GM12878 (cell line): ENCODE data around the gene PSMB9. TPM values are rescaled to one million over a fixed set of nuclear protein-coding genes. Genes with fewer than 3 reads are reported as not detected.

ENCODE experiments used
- CREM ChIP-seq: IDR thresholded peaks from 2 replicates; pipeline ENCODE4 v1.6.1; 2014; ENCODE audit warnings: antibody characterized with exemption, low read depth
- ETV6 ChIP-seq, 2 experiments: fragments of 450-650 bp in 1 of 2; IDR thresholded peaks in 1 of 2; conservative IDR thresholded peaks in 1 of 2; 2 replicates each; pipeline ENCODE4 v1.6.1; 2014; ENCODE audit warnings: antibody characterized with exemption in 1 of 2, borderline replicate concordance in 1 of 2, low read depth in 1 of 2, mild to moderate bottlenecking in 1 of 2, moderate library complexity in 1 of 2
- FOS ChIP-seq: IDR thresholded peaks from 3 replicates; pipeline ENCODE4 v1.6.1; 2011; ENCODE audit warnings: borderline replicate concordance; ENCODE audit not compliant: insufficient read length; ENCODE audit errors: extremely low read depth
- JUND ChIP-seq: IDR thresholded peaks from 2 replicates; pipeline ENCODE4 v1.6.1; 2012; ENCODE audit warnings: low read depth, mild to moderate bottlenecking, low read length, improper control_type of control experiment, moderate library complexity
- KDM1A ChIP-seq: fragments of 200-600 bp; sonication (generic); IDR thresholded peaks from 2 replicates; pipeline ENCODE4 v1.6.1; 2016; ENCODE audit warnings: borderline replicate concordance
- LARP7 ChIP-seq: fragments of 450-650 bp; IDR thresholded peaks from 2 replicates; pipeline ENCODE4 v1.6.1; 2017; ENCODE audit warnings: mild to moderate bottlenecking
- NFYA ChIP-seq: IDR thresholded peaks from 2 replicates; pipeline ENCODE4 v1.6.1; 2011; ENCODE audit warnings: low read depth, mild to moderate bottlenecking, low read length, improper control_type of control experiment, borderline replicate concordance
- NFYB ChIP-seq: IDR thresholded peaks from 2 replicates; pipeline ENCODE4 v1.6.1; 2011; ENCODE audit warnings: low read depth, mild to moderate bottlenecking, low read length, improper control_type of control experiment, moderate library complexity; ENCODE audit not compliant: insufficient read depth
- RAD21 ChIP-seq: IDR thresholded peaks from 2 replicates; pipeline ENCODE4 v1.6.1; 2011; ENCODE audit warnings: mild to moderate bottlenecking, low read depth, low read length, moderate library complexity; ENCODE audit not compliant: insufficient read depth
- RCOR1 ChIP-seq: conservative IDR thresholded peaks from 2 replicates; pipeline ENCODE4 v1.6.1; 2012; ENCODE audit warnings: low read depth, low read length, improper control_type of control experiment
- SMAD5 ChIP-seq: IDR thresholded peaks from 2 replicates; pipeline ENCODE4 v1.6.1; 2016; ENCODE audit warnings: antibody characterized with exemption, low read depth
- SRF ChIP-seq, 2 experiments: IDR thresholded peaks; 2 replicates each; pipeline ENCODE4 v1.6.1; 2011; ENCODE audit warnings: low read depth in 2 of 2, low read length in 2 of 2, mild to moderate bottlenecking in 1 of 2, moderate library complexity in 1 of 2
- YY1 ChIP-seq: IDR thresholded peaks from 2 replicates; pipeline ENCODE4 v1.6.1; 2011; ENCODE audit warnings: low read depth, mild to moderate bottlenecking, low read length
- polyA plus RNA-seq, 11 experiments: library from polyadenylated mRNA; depleted of rRNA in 4 of 11; unstranded in 6 of 11; stranded (reverse) in 5 of 11; fragments of >200 nt; fragmentation: Nextera tagmentation in 4 of 11; fragmentation: Illumina TruSeq in 1 of 11; extraction: Ambion mirVana in 4 of 11; extraction: Trizol in 1 of 11; gene quantifications; 1 replicate in 1 of 11; 2 replicates in 10 of 11; pipeline versions ENCODE4 v1.2.1 to v1.2.3, GENCODE V29; 2011 to 2016; ENCODE audit warnings: inconsistent platforms in 2 of 11, missing spikeins in 2 of 11, low read depth in 1 of 11
- total RNA-seq, 4 experiments: library from RNA; depleted of rRNA in 3 of 4; stranded (reverse); fragments of >200 nt in 3 of 4; fragmentation: Illumina TruSeq in 1 of 4; extraction: Trizol in 1 of 4; gene quantifications; 2 replicates each; pipeline versions ENCODE4 v1.2.1 to v1.2.3, GENCODE V29; 2013 to 2021
- TF ChIP-seq, protein P1 (sequence below): IDR thresholded peaks from 2 replicates; pipeline ENCODE4 v1.6.1; 2012; ENCODE audit warnings: mild to moderate bottlenecking, low read depth, low read length
- TF ChIP-seq, protein P2 (sequence below): fragments of 450-650 bp; IDR thresholded peaks from 2 replicates; pipeline ENCODE4 v1.6.1; 2017; ENCODE audit warnings: mild to moderate bottlenecking, moderate library complexity
- TF ChIP-seq, protein P3 (sequence below): fragments of 450-650 bp; IDR thresholded peaks from 2 replicates; pipeline ENCODE4 v1.6.1; 2017; ENCODE audit warnings: borderline replicate concordance
- TF ChIP-seq, protein P4 (sequence below): fragments of 450-650 bp; IDR thresholded peaks from 2 replicates; pipeline ENCODE4 v1.6.1; 2017; ENCODE audit warnings: mild to moderate bottlenecking, low read depth, inconsistent platforms; ENCODE audit not compliant: poor library complexity, severe bottlenecking

PSMB9 gene
- total and polyA plus RNA-seq, 10 of the 15 experiments (the other 5 are each of a cell fraction or from before 2014, with no cell fraction given), result 167 to 517 (median 275) TPM

DNA sequence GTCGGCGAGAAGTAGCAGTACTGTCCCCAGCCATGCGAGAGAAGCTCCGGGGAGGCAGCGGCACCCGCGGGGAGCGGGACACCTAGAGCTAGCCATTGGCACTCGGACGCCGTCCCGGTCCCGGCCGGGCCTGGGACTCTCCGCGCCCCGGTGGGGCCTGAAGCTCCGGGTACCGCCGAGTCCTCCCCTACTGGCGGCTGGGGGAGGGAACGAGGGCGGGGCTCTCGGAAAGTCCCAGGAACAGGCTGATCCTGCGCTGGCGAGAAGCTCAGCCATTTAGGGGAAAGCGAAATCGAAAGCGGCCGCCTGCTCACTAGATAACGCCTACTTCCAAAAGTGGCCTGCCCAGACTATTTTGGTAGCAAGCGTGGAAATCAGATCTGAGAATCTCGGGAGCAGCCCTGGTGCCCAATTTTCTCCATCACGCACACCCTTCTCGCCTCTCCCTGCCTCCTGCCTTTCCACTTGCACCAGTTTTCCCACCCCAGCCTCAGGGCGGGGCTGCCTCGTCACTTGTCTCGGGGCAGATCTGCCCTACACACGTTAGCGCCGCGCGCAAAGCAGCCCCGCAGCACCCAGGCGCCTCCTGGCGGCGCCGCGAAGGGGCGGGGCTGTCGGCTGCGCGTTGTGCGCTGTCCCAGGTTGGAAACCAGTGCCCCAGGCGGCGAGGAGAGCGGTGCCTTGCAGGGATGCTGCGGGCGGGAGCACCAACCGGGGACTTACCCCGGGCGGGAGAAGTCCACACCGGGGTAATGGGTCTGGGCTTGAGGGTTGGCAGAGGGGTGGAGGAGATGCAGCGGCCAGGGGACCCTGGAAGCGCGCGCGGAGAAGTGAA lies at the start of gene PSMB9, which contains the start of gene TAP1 (continued):
- TF ChIP-seq, protein P1, sequence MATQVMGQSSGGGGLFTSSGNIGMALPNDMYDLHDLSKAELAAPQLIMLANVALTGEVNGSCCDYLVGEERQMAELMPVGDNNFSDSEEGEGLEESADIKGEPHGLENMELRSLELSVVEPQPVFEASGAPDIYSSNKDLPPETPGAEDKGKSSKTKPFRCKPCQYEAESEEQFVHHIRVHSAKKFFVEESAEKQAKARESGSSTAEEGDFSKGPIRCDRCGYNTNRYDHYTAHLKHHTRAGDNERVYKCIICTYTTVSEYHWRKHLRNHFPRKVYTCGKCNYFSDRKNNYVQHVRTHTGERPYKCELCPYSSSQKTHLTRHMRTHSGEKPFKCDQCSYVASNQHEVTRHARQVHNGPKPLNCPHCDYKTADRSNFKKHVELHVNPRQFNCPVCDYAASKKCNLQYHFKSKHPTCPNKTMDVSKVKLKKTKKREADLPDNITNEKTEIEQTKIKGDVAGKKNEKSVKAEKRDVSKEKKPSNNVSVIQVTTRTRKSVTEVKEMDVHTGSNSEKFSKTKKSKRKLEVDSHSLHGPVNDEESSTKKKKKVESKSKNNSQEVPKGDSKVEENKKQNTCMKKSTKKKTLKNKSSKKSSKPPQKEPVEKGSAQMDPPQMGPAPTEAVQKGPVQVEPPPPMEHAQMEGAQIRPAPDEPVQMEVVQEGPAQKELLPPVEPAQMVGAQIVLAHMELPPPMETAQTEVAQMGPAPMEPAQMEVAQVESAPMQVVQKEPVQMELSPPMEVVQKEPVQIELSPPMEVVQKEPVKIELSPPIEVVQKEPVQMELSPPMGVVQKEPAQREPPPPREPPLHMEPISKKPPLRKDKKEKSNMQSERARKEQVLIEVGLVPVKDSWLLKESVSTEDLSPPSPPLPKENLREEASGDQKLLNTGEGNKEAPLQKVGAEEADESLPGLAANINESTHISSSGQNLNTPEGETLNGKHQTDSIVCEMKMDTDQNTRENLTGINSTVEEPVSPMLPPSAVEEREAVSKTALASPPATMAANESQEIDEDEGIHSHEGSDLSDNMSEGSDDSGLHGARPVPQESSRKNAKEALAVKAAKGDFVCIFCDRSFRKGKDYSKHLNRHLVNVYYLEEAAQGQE, result peak; percentile 76
- TF ChIP-seq, protein P2, sequence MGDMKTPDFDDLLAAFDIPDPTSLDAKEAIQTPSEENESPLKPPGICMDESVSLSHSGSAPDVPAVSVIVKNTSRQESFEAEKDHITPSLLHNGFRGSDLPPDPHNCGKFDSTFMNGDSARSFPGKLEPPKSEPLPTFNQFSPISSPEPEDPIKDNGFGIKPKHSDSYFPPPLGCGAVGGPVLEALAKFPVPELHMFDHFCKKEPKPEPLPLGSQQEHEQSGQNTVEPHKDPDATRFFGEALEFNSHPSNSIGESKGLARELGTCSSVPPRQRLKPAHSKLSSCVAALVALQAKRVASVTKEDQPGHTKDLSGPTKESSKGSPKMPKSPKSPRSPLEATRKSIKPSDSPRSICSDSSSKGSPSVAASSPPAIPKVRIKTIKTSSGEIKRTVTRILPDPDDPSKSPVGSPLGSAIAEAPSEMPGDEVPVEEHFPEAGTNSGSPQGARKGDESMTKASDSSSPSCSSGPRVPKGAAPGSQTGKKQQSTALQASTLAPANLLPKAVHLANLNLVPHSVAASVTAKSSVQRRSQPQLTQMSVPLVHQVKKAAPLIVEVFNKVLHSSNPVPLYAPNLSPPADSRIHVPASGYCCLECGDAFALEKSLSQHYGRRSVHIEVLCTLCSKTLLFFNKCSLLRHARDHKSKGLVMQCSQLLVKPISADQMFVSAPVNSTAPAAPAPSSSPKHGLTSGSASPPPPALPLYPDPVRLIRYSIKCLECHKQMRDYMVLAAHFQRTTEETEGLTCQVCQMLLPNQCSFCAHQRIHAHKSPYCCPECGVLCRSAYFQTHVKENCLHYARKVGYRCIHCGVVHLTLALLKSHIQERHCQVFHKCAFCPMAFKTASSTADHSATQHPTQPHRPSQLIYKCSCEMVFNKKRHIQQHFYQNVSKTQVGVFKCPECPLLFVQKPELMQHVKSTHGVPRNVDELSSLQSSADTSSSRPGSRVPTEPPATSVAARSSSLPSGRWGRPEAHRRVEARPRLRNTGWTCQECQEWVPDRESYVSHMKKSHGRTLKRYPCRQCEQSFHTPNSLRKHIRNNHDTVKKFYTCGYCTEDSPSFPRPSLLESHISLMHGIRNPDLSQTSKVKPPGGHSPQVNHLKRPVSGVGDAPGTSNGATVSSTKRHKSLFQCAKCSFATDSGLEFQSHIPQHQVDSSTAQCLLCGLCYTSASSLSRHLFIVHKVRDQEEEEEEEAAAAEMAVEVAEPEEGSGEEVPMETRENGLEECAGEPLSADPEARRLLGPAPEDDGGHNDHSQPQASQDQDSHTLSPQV, result peak; percentile 72; the same call in 1 of the 2 replicates
- TF ChIP-seq NFYA (no peak), CREM (peak; percentile 98), KDM1A (no peak), SRF (IDR thresholded peaks at IDR 0.05; ENCODE audit: low read depth in 2 of 2, low read length in 2 of 2) (peak in 1 of 2 experiments; percentile 84; a peak in 2 of 4 replicates), JUND (no peak), RAD21 (peak; percentile 78), LARP7 (peak; percentile 73; the same call in 1 of the 2 replicates), FOS (no peak), RCOR1 (peak; percentile 85; the same call in 1 of the 2 replicates), ETV6 (conservative IDR thresholded peaks at IDR 0.05 in 1 of 2, IDR thresholded peaks at IDR 0.05 in 1 of 2; ENCODE audit: borderline replicate concordance in 1 of 2, low read depth in 1 of 2) (no peak), NFYB (no peak), SMAD5 (peak; percentile 21), YY1 (peak; percentile 62)
- TF ChIP-seq, protein P3, sequence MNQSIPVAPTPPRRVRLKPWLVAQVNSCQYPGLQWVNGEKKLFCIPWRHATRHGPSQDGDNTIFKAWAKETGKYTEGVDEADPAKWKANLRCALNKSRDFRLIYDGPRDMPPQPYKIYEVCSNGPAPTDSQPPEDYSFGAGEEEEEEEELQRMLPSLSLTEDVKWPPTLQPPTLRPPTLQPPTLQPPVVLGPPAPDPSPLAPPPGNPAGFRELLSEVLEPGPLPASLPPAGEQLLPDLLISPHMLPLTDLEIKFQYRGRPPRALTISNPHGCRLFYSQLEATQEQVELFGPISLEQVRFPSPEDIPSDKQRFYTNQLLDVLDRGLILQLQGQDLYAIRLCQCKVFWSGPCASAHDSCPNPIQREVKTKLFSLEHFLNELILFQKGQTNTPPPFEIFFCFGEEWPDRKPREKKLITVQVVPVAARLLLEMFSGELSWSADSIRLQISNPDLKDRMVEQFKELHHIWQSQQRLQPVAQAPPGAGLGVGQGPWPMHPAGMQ, result no peak
- TF ChIP-seq, protein P4, sequence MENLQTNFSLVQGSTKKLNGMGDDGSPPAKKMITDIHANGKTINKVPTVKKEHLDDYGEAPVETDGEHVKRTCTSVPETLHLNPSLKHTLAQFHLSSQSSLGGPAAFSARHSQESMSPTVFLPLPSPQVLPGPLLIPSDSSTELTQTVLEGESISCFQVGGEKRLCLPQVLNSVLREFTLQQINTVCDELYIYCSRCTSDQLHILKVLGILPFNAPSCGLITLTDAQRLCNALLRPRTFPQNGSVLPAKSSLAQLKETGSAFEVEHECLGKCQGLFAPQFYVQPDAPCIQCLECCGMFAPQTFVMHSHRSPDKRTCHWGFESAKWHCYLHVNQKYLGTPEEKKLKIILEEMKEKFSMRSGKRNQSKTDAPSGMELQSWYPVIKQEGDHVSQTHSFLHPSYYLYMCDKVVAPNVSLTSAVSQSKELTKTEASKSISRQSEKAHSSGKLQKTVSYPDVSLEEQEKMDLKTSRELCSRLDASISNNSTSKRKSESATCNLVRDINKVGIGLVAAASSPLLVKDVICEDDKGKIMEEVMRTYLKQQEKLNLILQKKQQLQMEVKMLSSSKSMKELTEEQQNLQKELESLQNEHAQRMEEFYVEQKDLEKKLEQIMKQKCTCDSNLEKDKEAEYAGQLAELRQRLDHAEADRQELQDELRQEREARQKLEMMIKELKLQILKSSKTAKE, result peak; percentile 71
